LNCAP (cell line): ENCODE results near the gene MEGF10.

Experiments
- CTCF ChIP-seq: fragments of 450-650 bp; IDR thresholded peaks from 2 replicates; pipeline ENCODE4 v1.5.1; 2017; ENCODE audit warnings: mild to moderate bottlenecking

Gene MEGF10

GRCh38 chr5:127326976-127327755 lies 36.6 kb downstream of the MEGF10 start:
- no peak for TF ChIP-seq CTCF

- no peak for TF ChIP-seq CTCF
Measured at GRCh38 chr5:127330116-127330515, 39.5 kb downstream of the MEGF10 start.

DNA sequence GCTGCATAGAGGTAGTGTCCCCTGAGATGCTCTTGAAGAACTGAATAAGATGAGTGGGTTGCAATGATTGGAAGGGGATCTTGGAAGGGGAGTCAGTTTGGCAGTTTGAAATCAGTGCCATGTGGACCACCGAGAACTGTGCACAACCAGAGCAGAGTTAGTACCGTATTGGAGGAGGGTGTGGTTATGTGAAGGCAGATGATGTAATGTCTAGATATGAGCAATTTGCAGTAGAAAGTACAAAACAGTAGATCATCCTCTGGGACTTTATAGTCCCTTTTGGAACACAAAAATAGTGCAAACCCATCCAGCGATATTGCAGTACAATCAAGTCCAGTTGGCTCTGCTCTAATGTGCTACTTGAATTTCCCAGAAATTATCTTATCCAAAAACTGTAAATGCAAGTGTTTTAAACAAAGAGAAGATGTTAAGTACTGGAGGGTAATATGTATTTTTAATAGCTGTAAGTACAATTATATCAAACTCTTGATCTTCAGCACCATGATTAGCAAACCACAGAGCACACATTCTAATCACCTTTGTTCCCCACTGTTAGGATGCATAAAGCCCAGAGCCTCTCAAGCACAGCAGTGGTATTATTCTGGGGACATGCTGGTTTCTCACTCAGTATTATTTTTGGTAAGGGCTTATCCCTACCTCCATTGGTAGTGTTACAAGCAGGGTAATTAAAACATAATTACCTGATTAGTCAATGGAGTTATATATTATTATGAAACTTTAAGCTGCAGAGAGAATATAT lies 41.5 kb downstream of the MEGF10 start:
- TF ChIP-seq CTCF, result no peak

GRCh38 chr5:127333483-127333882 lies 42.9 kb downstream of the MEGF10 start:
- TF ChIP-seq CTCF, result no peak

DNA sequence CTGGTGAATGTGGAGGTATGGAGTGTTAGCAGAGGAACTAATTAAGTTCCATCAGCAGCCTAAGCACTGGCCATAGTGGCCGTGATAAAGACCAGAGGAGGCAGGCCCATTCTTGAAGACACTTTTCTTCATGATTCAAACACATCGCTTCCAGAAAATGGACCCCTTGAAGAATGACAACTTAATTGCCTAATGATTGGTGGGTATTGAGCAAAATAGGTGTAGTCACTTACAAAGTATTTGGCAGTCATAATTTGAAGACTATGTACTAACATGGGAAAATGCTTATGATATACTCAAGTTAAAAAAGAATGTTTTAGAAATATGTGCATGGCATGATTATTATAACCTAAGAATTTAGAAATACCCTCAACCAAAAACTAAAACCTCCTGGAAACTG lies 44.8 kb downstream of the MEGF10 start:
- no peak for TF ChIP-seq CTCF

GRCh38 chr5:127337876-127338275 lies 47.3 kb downstream of the MEGF10 start:
- no peak for TF ChIP-seq CTCF

DNA sequence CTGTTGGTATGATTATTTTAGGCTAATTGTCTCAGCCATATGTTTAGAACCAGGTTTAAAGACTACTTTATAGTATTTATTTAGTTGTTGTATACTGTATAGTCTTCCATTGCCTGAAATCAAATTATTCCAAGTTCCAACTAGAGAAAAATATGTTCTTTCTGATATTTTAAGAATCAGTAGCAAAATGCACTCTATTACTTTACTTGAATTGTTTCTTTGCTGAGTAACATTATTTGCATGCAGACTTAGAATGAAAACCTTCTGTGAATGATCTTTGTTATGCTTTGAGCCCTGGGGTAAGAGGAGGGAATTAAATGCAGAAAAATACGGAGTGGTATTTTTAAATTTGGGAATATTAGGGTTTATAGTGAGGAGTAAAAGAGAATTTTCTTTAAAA lies 47.9 kb downstream of the MEGF10 start:
- no peak for TF ChIP-seq CTCF
